ENCODE results near the gene UNKL. TPM values are rescaled to one million over a fixed set of nuclear protein-coding genes. Genes with fewer than 3 reads are reported as not detected.
A peak's percentile ranks its signal among the peaks of the same experiment; 100 is the strongest.

UNKL gene
- total RNA-seq, 1 donor from 2014 or later: 43.6 TPM

DNA sequence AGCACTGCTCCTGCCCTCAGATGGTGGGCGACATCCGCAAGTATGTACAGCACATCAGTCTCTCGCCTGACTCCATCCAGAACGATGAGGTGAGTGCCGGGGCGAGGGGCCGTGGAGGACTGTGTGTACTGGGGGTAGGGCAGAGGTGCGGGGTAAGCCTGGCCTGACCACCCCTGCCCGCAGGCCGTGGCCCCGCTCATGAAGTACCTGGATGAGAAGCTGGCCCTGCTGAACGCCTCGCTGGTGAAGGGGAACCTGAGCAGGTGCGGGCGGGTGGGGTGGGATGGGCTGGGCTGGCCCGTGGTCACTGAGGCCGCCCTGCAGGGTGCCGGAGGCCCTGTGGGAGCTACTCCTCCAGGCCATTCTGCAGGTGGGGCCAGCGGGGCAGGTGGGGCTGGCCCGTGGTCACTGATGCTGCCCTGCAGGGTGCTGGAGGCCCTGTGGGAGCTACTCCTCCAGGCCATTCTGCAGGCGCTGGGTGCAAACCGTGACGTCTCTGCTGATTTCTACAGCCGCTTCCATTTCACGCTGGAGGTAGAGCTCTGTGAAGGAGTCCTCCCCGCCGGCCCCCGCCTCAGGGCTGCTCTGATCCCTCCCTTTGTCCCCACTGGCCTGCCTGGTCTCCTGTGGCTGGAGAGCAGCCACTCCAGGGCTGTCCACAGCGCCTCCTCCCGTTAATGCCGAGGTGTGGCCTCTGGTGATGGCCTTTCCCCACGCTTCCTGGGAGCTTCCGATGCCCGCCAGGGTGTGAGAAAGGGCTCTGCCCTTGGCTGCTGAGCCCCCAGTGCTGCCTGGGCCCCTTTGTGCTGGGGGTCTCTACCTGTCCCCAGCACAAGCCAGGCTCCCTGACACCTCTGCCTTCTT lies 67.8 kb downstream of the UNKL start:
- no peak overlapping the region for H3K4me3 Mint-ChIP-seq
- H3K27me3 Mint-ChIP-seq (ENCODE audit: low read depth): peaks cover 29% of the 10 kb centered on the region
- no peaks in the 10 kb centered on the region for H3K9me3 Mint-ChIP-seq
- H3K4me1 Mint-ChIP-seq: peaks cover 9% of the 10 kb centered on the region
- no peak overlapping the region for H3K27ac Mint-ChIP-seq
- TF ChIP-seq, protein P1, sequence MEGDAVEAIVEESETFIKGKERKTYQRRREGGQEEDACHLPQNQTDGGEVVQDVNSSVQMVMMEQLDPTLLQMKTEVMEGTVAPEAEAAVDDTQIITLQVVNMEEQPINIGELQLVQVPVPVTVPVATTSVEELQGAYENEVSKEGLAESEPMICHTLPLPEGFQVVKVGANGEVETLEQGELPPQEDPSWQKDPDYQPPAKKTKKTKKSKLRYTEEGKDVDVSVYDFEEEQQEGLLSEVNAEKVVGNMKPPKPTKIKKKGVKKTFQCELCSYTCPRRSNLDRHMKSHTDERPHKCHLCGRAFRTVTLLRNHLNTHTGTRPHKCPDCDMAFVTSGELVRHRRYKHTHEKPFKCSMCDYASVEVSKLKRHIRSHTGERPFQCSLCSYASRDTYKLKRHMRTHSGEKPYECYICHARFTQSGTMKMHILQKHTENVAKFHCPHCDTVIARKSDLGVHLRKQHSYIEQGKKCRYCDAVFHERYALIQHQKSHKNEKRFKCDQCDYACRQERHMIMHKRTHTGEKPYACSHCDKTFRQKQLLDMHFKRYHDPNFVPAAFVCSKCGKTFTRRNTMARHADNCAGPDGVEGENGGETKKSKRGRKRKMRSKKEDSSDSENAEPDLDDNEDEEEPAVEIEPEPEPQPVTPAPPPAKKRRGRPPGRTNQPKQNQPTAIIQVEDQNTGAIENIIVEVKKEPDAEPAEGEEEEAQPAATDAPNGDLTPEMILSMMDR (IDR thresholded peaks at IDR 0.05; ENCODE audit: unreplicated experiment): no peak
- DNase-seq (ENCODE audit: low spot score in 2 of 2, unreplicated experiment in 2 of 2): no peak
- H3K36me3 Mint-ChIP-seq: no peaks in the 10 kb centered on the region

DNA sequence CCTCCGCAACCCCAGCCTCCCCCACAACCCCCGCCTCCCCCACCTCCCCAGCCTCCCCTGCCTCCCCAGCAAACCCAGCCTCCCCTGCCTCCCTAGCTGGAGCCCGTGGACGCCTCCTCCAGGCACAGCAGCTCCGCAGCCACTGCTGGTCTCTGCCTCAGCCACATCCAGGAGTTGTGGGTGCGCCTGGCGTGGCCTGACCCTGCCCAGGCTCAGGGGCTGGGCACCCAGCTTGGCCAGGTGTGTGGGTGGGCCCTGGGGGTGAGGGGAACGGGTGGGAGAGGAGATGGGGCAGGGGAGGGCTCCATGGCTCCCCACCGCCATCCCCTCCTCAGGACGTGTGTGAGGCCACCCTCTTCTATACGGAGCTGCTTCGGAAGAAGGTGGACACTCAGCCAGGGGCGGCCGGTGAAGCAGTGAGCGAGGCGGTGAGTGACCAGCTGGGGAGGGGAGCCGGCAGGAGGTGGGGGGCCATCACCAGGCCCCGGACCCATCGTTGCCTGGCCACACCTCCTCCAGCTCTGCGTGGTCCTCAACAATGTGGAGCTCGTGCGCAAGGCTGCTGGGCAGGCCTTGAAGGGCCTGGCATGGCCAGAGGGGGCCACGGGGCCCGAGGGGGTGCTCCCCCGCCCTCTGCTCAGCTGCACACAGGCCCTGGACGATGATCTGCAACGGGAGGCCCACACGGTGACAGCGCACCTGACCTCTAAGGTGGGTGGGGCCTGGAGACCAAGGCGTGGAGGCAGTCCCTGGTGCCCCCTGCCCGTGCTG lies 68.7 kb downstream of the UNKL start:
- TF ChIP-seq, protein P1 (IDR thresholded peaks at IDR 0.05; ENCODE audit: unreplicated experiment): no peak
- Mint-ChIP-seq H3K4me3 (no peak overlapping the region), H3K9me3 (no peaks in the 10 kb centered on the region), H3K4me1 (peaks cover 9% of the 10 kb centered on the region), H3K36me3 (no peaks in the 10 kb centered on the region), H3K27me3 (ENCODE audit: low read depth) (peaks cover 29% of the 10 kb centered on the region), H3K27ac (no peak overlapping the region)
- no peak for DNase-seq (ENCODE audit: low spot score in 2 of 2, unreplicated experiment in 2 of 2)

DNA sequence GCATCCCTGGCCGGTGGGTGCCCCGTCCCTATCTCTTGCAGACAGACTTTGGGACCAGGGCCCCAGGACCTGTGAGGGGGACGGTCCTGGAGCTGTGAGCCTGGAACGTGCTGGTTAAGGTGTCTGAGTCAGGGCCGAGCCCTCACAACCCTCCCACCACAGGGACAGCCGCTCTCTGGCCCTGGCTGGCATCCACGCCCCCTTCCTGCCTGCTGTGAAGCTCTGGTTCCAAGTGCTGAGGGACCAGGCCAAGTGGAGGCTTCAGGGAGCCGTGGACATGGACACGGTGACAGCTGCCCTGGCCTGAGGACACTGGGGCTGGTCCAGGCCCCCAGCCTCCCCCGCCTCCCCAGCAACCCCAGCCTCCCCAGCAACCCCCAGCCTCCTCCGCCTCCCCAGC lies 69.4 kb downstream of the UNKL start:
- H3K36me3 Mint-ChIP-seq: no peaks in the 10 kb centered on the region
- peaks cover 9% of the 10 kb centered on the region for H3K4me1 Mint-ChIP-seq
- H3K27ac Mint-ChIP-seq: no peak overlapping the region
- peaks cover 33% of the 10 kb centered on the region for H3K27me3 Mint-ChIP-seq (ENCODE audit: low read depth)
- H3K9me3 Mint-ChIP-seq: no peaks in the 10 kb centered on the region
- H3K4me3 Mint-ChIP-seq: no peak overlapping the region
- no peak for DNase-seq (ENCODE audit: low spot score in 2 of 2, unreplicated experiment in 2 of 2)
- TF ChIP-seq, protein P1 (IDR thresholded peaks at IDR 0.05; ENCODE audit: unreplicated experiment): no peak

DNA sequence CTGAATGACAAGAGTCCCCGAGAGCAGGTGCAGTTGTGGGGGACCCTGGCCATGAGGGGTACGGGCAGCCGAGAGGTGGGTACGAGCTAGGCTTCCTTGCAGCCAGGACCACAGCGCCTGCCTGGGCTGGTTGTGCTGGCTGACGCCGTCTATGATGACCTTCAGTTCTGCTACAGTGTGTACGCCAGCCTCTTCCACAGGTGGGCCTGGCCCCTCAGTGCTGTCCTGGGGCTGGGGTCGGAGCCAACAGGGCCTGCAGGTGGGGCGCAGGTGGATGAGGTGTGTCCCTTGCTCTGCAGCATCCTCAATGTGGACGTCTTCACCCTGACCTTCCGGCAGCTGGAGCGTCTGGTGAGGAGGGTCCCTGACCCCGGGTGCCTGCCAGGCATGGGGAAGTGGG lies 70.0 kb downstream of the UNKL start:
- H3K36me3 Mint-ChIP-seq: no peaks in the 10 kb centered on the region
- no peaks in the 10 kb centered on the region for H3K9me3 Mint-ChIP-seq
- no peak overlapping the region for H3K27ac Mint-ChIP-seq
- no peak for DNase-seq (ENCODE audit: low spot score in 2 of 2, unreplicated experiment in 2 of 2)
- no peak overlapping the region for H3K4me3 Mint-ChIP-seq
- H3K27me3 Mint-ChIP-seq (ENCODE audit: low read depth): peaks cover 33% of the 10 kb centered on the region
- peaks cover 9% of the 10 kb centered on the region for H3K4me1 Mint-ChIP-seq
- TF ChIP-seq, protein P1 (IDR thresholded peaks at IDR 0.05; ENCODE audit: unreplicated experiment): no peak

DNA sequence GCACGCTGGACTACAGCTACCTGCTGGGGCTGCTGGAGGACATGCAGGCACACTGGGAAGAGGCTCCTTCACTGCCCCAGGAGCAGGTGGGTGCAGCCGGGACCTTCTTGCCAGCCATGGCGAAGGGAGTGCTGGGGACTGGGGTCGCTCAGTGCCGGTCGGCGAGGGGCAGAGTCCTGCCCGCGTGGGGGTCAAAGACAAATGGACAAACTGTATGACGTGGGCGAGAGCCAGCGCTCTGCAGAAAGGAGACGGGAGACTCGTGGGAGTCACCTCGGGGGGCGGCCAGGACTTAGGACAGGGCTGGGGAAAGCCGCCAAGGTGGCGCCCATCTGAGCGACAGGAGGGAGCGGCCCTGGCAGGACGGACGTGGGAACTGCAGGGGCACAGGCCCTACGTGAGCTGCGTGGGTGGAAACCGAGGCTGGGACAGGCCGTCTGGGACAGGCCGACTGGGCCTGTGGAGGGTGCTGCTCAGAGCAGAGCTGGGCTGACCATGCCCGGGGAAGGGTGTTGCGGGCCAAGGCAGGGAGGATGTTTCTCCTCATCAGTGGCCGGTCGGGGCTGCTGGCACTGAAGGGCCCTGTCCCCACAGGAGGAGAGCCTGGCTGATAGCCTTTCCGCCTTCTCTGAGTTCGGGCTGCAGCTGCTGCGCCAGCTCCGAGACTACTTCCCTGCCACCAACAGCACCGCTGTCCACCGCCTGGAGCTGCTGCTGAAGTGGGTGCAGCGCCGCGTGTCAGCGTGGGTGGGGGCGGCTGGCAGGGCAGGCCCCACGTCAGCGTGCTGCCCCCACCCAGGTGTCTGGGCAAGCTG lies 70.9 kb downstream of the UNKL start:
- Mint-ChIP-seq H3K9me3 (no peaks in the 10 kb centered on the region), H3K4me1 (peaks cover 9% of the 10 kb centered on the region), H3K4me3 (peak overlapping the region; percentile 68), H3K27me3 (ENCODE audit: low read depth) (peaks cover 33% of the 10 kb centered on the region), H3K36me3 (no peaks in the 10 kb centered on the region), H3K27ac (no peak overlapping the region)
- no peak for DNase-seq (ENCODE audit: low spot score in 2 of 2, unreplicated experiment in 2 of 2)
- TF ChIP-seq, protein P1 (IDR thresholded peaks at IDR 0.05; ENCODE audit: unreplicated experiment): no peak
